ENCODE measurements around the gene ADM.

Gene ADM

GRCh38 chr11:10291801-10292638, 12.9 kb upstream of the ADM start:
- peak; percentile 70 for DNase-seq (ENCODE audit: low read depth)

GRCh38 chr11:10293423-10294289, 11.2 kb upstream of the ADM start, which contains the start of gene SBF2:
TSS of gene SBF2 (minus strand) at chr11:10294219. CDS start at chr11:10294069, 150 bp downstream.
- peak; percentile 83 for DNase-seq (ENCODE audit: low read depth)

DNA sequence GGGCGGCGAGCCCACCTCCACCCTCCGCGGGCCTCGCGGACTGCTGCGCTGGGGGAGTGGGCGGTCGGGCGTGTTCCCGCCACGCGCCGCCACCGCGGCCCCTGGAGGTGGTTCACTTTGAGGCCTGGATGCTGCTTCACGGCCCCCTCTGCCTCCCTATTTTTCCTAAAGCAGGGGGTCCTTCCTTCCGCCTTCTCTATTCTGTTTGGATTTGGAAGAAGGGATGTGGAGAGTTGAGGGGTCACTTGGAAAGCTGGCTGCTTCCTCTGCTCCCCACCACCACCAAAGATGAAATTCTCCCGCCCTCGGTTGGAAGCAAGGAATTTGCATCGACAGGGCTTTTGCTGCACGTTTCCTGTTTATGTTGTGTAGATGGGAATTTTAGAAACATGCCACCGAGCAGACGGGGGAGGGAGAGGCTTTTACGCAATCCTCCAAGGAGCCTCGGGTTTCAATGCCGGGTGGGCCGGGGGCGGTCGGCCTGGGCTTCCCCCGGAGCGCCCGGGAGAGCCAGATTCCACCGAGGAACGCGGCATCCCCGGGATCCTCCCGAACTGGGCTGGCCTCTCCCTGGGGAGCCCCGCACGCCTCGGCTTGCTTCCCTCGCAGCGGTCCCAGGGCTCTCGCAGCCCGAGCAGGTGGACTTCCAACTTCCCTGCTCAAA, 10.5 kb upstream of the ADM start:
- DNase-seq (ENCODE audit: low read depth) = peak; percentile 79

GRCh38 chr11:10295064-10295901, 9.6 kb upstream of the ADM start:
- DNase-seq (ENCODE audit: low read depth) = no peak

- DNase-seq (ENCODE audit: low read depth) = peak; percentile 95
Measured at GRCh38 chr11:10298342-10298741, 6.5 kb upstream of the ADM start.

GRCh38 chr11:10301656-10302358, 3.1 kb upstream of the ADM start:
- peak; percentile 71 for DNase-seq (ENCODE audit: low read depth)

DNA sequence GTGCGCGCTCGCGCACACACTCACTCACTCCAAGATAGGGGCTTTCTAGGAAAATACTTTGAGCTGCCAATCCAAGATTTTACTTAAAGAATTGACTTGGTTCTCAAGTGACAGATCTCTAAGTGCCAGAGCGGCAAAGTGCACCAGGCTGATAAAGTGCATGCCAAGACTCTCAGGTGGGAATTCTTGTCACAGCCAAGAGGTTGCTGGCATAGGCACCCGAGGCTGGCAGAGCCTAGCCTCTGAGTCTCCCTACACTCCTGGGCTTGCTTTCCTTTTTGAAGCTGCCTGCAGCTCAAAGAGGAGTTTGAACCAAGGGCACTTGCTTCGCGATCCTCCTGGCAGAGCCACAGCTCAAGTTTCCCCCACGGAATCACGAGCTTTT, 2.5 kb upstream of the ADM start:
- no peak for DNase-seq (ENCODE audit: low read depth)

GRCh38 chr11:10302744-10303557, 1.9 kb upstream of the ADM start:
- DNase-seq (ENCODE audit: low read depth) = no peak

- no peak for DNase-seq (ENCODE audit: low read depth)
Measured at GRCh38 chr11:10303558-10304363, 1.1 kb upstream of the ADM start.

DNA sequence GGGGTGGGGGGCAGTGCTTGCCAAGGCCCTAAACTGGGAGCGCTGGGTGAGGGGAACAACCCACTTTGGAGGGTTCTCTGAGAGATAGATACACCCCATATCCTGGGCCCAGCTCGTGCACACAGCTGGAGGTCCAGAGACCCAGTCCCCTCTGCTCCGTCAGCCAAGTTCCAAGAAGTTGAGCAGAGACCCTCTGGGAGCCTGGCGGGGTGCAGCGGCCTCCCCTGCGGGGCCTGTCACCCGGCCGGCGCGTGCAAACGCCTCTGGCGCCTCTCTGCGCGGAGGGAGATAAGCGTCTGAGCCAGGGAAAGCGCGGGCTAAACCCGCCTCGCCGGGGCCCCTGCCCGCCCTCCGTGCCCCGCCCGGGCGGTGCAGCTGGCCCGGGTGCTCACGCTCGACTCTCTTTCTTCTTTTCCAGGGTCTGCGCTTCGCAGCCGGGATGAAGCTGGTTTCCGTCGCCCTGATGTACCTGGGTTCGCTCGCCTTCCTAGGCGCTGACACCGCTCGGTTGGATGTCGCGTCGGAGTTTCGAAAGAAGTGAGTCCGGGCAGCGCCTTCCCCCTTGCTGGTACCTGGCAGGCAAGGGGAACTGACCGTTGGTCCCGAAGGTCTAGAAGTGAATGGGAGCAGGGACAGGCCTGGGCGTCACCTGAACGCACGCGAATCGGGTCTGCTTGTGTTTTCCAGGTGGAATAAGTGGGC, 540 bp downstream of the ADM start:
- DNase-seq (ENCODE audit: low read depth) = no peak

- no peak for DNase-seq (ENCODE audit: low read depth)
Measured at GRCh38 chr11:10305964-10306918, 1.4 kb downstream of the ADM start.

GRCh38 chr11:10307022-10307399, 2.1 kb downstream of the ADM start:
- peak; percentile 53 for DNase-seq (ENCODE audit: low read depth)

DNA sequence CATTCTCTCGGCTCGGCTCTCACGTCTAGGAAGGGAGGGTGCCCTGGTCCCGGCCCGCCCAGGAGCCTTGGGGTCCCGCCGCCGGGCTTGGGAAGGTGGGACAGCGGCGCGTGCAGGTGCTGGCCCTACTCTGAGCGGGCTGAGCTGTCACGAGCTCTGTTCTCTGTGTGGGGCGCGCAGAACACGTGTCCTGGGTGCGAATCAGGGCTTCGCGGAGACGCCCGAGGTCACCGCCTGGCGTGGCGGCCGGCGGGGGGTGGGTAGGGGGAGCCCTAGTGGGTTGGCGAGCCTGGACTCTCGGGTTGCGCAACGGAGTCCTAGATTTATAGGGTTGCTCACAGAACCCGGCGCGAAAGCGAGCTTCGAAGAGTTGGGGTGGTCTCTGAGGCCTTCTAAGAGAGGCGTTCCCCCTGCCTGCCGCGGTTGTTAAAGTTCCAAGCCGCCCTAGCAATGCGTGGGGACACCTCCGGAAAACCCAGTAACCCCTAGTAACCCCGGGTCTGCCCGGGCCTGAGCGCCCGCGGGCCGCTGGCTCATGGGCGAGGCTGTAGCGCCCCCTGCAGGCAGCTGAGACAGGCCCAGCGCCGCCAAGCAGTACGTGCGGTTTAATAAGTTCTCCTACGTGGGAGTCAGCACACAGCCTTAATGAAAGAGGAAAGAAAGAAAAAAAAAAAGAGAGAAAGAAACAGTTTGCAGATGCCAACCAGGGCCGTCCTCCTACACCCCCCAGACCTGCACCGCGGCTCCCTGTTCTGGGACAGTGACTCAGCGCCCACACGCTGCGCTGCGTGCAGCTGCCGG, 2.7 kb downstream of the ADM start:
- DNase-seq (ENCODE audit: low read depth) = peak; percentile 84

DNA sequence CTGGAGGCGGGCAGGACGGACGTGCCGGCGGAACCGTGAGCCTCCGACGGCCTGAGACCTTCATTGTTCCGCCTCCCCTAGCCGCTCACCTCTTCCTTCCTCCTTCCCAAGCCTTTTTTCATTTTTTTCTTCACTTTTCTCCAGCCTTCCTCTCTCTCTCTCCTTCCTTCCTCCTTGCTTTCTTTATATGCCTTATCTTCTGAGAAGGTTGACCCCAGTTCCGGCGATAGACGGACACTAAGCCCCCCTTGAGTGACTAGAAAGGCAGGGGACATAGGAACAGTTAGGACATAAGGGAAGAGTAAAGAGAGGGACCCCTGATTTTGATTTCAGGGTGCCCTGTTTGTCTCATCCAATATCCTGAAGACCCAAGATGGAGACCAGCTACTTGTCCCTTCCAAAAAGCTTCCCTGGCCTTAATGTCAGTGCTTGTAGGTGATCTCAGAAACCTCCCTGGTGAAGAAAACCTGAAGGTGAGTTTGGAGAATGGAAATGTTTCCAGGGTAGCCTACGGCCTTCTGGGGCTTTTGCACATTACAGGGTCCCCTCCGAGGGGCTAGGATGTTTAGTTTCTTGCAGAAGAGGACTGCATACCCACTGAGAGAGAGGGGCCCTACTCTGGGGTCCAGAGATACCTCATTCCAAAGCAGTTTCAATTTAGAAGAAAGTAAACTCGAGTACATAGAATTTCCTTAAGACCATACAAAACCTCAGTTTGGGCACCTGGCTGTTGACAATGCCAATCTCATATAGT, 3.5 kb downstream of the ADM start:
- no peak for DNase-seq (ENCODE audit: low read depth)

GRCh38 chr11:10309163-10310093, 4.6 kb downstream of the ADM start:
- DNase-seq (ENCODE audit: low read depth) = peak; percentile 82
